NCI-H2029 (cell line): ENCODE measurements around the gene BCL2L13.
"Not testable (repeated sequence)": the region's sequence is repeated elsewhere in the genome, so short reads cannot be mapped to it uniquely, and the experiment has no call there.

ENCODE experiments used
- DNase-seq: peaks from one replicate; lab custom pipeline; 2025; lab: John Stamatoyannopoulos, UW

The BCL2L13 gene

DNA sequence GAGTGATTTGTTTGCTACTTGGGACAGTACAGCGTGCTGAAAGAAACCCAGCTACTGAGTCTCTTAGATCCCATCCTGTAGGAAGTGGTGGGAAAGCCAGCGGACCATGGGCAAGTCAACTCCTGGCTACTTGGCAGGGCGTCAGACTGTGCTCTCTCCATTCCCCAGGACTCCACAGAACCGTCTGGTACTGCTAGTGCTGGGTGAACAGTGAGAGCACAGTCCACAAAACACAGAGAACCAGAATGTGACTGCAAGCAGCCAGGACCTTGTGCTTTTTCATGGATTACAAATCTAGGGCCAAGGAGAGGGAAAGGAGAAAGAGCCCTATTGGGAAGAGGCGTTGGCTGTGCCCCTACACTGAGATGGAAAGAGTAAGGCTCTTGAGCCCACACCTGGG is 125.5 kb downstream of the BCL2L13 start:
- DNase-seq, result no peak

DNA sequence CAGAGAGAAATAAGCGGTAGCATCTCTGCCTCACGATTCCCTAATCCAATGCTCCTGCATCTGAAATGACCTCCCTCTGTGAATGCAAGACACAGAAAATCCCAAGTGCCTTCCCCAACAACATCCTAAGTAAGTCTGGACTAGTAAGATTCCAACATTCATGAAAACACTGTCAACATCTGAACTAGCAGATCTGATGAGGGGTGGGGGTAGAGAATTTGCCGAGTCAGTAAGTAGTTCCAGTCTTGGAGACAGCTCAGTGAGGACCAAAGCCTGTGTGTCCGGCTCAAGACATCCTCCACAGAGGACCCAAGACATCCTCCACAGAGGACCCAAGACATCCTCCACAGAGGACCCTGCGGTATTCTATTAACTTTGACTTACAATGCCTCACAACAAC is 126.3 kb downstream of the BCL2L13 start:
- DNase-seq, result not testable (repeated sequence)

GRCh38 chr22:17767233-17768065 is 128.9 kb downstream of the BCL2L13 start:
- DNase-seq, result no peak

DNA sequence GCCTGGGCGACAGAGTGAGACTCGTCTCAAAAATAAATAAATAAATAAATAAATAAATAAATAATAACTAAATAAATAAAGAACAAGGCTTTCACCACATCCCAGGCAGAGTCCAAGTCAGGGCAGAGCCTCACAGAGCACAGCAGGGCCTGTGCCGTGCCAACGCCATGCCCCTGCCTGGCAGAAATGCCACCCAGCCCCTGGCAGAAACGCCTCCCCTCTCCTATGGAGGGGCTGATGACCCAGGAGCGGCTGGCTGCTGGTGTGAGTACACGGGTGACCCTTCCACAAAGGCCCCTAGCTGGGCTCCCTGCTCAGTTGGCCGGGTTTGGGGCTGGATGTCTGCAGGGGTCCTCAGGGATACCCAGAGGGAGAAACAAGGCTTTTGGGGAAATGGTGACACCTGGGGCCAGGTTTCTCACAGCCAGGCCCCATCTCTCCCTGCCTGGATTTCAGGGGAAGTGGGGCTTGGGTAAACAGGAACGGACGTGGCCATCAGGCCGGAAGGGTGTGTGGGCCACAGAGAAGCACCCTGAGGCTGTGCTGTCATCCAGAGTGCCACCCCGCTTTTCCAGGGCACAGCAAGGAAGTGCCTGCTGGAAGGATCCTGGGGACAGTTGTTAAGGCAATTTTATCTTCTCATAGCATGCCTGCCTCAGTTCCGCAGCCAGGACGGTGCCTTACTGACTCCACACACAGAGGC is 130.6 kb downstream of the BCL2L13 start:
- DNase-seq, result no peak

- no peak for DNase-seq
These were observed 131.1 kb downstream of the BCL2L13 start for GRCh38 chr22:17769716-17770082.

- DNase-seq, result no peak
These were observed 131.9 kb downstream of the BCL2L13 start for GRCh38 chr22:17770180-17771077.

DNA sequence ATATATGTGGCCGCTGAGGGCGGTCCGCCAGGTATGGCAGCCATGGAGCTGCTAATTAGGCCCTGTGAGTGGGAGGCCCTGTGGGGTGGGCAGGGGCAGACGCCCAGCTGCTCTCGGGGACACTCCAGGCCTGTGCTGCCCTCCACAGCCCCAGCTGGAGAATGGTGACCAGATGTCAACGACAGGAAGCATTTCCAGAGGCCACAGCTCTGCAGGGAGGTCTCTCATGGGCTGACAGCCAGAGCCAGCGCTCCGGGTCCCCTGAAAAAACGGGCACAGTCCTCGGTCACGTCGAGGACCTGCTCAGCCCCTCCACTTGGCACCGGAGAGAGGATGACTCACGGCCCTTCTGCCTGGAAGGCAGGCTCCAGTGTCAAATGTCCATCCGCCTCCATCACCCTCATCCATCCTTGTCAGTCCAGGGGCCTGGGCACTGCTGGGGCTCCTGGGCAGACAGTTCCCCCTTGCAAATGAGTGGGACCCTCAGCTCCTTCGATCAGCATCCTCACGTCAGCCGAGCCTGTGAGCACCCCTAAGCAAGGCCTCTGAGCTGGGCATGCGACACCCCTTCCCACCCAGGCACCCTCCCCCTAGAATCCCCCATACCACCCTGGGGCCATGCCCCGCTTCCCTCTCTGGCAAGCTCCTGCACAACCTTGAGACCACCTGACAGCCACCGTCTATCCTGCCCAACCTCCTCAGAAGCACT is 133.8 kb downstream of the BCL2L13 start:
- peak; percentile 34 for DNase-seq

- DNase-seq, result no peak
These were observed 134.5 kb downstream of the BCL2L13 start for GRCh38 chr22:17772958-17773605.

- peak; percentile 38 for DNase-seq
These were observed 135.1 kb downstream of the BCL2L13 start for GRCh38 chr22:17773606-17774205.

GRCh38 chr22:17774206-17774925 is 135.8 kb downstream of the BCL2L13 start, which contains the start of gene BID:
Gene BID (minus strand): TSS chr22:17774469. CDS start chr22:17750116, 24,353 bp downstream.
- DNase-seq, result no peak

- DNase-seq, result no peak
These were observed 136.5 kb downstream of the BCL2L13 start for GRCh38 chr22:17774926-17775685.

DNA sequence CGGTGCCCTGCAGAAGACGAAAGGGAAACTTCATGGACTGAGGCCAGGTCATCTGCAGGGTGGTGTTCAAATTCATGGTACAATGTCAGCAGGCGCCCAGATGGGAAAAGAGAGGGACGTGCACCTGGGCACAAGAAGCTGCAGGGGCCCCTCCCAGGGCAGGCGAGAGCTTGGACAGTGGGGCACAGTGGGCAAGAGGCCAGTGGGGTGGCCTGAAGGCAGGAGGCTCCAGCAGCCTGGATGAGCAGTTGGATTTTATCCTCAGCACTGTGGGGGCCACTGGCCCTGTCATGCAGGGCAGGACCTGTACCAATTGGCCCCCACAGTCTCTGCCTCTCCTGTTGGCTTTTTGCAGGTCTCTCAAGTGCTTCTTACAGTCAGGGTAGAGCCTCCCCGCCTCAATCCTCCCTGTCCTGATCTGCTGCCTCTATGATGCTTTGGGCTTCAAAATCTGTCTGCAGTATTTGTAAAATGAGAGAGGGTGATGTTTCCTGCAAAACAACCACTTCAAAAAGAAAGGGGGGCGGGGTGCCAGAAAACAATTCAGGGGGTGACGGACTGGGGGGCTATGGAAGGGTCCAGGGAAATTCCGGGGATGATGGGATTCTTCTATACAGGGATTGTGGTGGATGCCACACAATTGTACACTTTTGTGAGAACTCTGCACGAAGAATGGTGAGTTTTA is 137.4 kb downstream of the BCL2L13 start:
- no peak for DNase-seq

- DNase-seq, result no peak
These were observed 138.6 kb downstream of the BCL2L13 start for GRCh38 chr22:17777005-17777716.

GRCh38 chr22:17777717-17778044 is 139.1 kb downstream of the BCL2L13 start:
- DNase-seq, result no peak

- DNase-seq, result no peak
These were observed 139.9 kb downstream of the BCL2L13 start for GRCh38 chr22:17778412-17778976.

GRCh38 chr22:17779286-17780115 is 140.9 kb downstream of the BCL2L13 start:
- no peak for DNase-seq
